Fibroblast of gingiva (primary cell): ENCODE results near the gene HEG1.

Experiments used
- DNase-seq: peaks from one replicate; pipeline ENCODE4 v3.0.0-alpha.2; 2011; ENCODE audit warnings: low read depth

The HEG1 gene

DNA sequence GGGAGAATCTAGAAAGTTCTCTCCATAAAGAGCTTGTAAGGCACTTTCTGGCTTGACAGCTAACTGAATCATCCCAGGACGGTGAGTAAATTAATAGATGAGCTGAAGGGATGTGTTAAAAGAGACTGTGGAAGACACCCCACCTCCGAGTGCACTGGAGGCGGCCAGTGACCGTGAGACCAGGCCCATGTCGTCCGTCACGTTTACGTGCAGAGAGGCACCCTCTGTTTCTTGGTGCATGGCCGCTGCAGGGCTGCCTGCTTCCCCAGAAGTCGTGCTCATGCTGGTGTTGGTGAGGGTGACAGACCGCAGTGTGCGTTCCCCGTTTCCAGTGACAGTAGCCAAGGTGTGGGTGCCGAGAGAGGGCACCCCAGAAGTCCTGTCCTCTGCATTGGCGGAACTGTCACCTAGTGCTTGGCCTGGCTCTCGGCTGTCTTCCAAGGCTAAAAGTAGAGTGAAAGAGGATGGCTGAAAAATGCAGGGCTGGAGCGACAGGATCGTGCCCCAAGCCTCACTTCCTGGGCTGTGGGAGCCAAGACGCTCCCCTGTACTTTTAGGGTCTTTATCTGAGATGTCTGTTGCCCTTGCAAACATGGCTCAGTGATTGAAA is 41.1 kb downstream of the HEG1 start:
- no peak for DNase-seq

DNA sequence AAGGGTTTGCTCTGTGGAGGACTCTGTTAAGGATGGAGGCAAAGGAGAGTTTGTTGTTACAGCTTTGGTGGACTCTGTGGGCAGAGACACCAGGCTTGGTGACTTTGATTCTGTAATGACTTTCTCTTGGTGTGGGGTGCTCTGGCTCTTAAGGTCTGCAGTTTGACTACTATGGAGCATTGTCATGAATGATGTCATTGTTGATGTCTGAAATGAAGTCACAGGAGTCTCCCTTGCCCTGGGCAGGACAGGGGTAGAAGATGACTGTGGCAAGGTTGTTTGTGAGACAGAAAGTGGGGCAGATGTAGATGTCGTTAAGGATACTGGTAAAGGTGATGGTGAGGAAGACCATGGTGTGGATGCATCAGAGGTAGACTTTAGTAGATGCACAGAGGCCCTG is 42.7 kb downstream of the HEG1 start:
- no peak for DNase-seq

DNA sequence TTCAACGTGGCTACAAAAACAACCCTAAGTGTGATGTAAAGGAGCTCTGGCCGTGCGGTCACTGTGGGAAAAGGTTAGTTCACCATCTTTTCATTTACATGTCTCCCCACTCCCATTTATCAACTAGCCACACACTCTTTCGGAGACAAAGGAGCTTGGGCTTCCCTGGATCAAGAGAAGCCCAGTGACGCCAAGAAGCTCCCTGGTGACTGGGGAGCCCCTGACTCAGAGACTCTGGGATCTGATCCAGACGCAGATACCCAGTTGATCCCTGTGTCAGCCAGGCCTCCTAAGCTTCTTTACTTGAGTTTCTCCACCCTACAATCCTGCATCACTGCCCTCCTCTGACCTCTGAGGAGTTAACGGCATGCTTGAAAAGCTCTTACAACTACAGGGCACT is 43.9 kb downstream of the HEG1 start:
- DNase-seq = no peak

DNA sequence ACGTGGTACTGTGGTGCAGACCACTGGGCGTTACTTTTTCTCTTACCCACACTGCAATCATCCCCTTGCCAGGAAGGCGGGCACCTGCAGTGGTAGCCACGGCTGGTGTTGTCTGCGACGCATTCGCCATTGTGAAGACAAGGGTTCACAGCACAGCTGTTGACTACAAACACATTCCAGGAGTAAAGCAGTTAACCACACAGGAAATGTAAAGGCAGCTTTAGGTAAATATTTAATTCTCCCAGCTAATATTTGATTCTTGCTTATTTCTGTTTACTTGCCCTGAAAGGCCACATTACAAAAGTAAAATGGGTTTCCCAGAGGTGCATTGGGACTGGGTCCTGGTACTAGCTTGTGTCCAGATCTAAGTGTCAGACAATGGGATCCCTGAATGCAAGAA is 45.4 kb downstream of the HEG1 start:
- DNase-seq = no peak

DNA sequence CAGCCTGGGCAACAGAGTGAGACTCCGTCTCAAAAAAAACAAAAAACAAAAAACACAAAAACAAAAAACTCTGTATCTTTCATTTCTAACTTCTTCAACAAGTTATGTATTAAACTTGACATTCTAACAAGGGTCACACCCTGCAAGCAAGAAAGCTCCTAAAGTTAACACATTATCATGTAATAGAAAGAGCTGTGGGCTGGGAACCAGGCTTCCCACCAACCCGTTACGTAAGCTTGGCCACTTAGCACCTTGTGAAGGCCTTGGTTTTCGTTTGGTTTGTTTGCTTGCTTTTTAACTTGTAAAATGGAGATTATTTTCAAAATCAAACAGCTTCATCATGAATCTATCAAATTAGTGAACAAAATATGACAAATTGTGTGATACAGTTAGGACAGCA is 47.0 kb downstream of the HEG1 start:
- DNase-seq = no peak

DNA sequence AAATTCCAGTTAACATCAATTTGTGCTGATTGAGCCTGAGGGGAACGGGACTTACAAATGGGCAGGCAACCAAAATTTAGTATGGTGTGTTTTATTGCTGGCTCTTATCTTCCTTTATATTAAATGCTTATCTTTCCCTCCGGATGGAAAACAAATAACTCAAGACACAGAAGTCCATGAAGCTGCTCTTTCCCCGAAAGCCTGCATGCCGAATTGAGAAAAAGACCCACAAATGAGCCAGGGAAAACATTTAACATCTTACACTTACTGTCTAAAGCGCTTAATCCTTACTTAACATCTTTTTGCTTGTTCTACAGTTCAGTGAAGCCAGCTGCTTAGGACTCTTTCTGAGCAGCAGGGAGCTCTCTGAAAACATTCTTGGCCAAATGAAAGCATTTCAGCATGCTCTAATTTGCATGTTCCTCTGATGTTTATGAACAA is 49.5 kb downstream of the HEG1 start:
- no peak for DNase-seq

DNA sequence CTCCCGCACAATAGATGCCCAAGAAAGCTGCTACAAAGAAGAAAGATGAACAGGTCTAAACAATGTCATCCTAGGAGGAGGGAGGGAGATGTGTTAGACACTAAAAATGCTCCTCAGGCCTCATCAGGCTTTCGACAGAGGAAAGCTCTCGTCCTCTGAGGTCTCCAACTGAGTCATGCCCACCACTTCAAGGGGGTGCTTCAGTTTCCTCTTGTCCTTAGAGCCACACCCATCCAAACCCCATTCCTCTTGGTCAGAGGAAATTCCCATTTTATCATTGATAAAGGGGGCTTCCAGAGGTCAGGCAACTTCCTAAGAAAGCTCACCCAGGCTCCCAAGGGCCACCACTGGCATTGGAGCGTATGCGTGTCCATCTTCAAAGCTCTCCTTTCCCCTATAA is 50.1 kb downstream of the HEG1 start:
- no peak for DNase-seq

DNA sequence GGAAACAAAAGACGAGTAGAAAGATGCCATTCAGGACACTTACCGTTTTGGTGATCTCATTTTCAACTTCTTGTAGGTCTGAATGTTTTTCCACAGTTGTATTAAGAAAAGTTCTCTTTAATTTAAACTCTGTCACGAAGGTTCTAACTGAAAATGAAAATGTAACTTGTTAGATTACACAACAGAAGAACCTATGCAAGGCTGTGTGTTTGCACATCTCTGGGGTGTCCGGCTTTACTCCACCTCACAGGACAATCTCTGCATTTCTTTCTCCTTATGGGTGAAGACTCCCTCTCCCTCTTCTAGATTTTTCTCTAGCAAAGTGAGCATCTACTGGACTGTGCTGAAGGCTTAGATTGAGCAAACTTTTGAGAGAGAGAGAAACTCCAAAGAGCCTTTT is 50.6 kb downstream of the HEG1 start:
- no peak for DNase-seq

DNA sequence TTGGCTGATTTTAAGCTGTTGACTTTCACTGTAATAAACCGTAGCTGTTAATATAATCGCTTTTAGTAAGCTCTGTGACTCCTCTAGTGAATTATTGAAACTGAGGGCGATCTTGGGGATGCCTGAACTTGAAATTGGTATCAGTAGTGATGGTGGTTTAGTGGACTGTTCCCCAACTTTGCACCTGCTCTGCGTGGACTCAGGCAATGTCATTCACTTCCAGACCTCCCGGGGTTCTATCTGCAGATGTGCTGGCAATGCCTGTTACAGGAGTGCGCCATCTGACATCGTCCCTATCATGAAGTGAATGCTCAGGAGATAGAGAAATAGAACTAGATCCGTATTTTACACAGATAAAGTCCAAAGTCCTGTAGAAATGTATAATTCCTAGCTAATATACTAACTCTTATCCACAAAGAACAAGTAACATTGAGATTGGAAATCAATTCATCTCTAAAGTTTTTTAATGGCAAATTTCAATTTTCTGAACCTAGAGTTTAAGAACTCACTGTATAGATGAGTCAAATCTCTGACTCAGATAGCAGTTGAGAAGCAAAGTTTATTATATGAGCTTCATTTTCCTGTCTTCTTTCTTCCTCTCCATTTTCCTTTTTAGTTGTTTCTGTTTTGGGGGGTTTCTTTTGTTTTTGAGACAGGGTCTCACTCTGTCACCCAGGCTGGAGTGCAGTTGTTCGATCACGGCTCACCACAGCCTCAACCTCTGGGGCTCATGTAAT is 51.8 kb downstream of the HEG1 start:
- no peak for DNase-seq

DNA sequence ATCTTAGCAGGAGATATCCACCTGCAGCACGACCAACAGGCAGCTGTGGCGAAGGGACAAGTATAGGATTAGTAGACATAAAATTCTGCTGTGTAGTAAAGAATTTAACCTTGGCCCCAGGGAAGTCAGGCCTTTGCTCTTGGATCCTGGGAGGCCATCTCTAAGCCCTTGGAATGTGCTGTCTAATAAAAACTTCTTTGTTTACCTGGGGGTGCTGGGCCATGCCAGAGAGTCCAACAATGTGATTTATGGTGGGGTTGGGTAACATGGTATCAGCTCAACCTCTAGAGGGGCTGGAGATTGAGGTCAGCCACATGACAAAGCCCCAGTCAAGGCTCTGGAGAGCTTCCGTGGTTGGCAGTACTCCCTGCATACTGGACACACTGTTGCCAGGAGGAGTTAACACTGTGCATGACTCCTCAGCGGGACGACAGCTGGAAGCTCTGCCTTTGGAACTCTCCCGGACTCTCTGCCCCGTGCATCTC is 52.4 kb downstream of the HEG1 start:
- DNase-seq = no peak

DNA sequence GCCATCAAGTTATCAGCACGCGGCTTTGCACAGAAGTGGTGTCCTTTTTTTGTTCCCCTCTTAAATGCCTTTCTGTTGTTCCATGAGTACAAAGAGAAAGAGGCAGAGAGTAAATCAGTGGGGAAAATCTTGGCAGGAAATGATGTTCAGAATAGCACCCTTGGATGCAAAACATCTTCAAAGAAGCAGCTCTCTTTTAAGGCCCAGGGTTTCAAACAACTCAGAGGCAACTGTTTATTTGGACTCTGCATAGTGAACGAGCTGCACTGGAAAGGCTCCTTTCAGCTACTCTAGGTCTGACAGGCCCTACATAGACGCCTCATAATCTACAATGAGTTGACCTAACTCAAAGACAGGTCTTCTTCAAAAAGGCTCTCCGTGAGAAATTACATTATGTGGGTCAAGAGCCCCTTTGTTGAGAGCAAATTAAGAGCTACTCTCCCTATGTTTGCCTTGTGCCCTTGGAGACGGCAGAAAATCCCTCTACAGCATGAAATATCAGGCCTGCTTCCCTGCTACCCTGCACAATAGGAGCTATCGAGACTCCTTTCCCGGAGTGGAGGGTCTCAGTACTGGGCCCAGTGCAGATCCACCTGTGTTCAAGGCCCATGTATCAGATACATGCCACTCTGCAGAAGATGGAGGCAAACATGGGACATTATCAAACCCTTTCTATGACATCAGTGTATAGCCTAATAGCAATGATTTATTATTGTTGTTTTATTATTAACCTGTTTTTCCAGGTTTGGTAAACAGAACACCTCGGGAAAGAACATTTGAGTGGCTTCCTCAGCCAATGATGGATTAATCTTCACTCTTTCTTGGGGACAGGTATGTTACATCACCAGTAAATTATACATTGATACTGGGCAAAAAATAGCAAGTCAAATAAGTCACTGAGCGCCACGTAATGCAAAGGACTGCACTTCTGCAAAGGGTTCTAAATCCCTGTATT is 53.1 kb downstream of the HEG1 start:
- DNase-seq = no peak

DNA sequence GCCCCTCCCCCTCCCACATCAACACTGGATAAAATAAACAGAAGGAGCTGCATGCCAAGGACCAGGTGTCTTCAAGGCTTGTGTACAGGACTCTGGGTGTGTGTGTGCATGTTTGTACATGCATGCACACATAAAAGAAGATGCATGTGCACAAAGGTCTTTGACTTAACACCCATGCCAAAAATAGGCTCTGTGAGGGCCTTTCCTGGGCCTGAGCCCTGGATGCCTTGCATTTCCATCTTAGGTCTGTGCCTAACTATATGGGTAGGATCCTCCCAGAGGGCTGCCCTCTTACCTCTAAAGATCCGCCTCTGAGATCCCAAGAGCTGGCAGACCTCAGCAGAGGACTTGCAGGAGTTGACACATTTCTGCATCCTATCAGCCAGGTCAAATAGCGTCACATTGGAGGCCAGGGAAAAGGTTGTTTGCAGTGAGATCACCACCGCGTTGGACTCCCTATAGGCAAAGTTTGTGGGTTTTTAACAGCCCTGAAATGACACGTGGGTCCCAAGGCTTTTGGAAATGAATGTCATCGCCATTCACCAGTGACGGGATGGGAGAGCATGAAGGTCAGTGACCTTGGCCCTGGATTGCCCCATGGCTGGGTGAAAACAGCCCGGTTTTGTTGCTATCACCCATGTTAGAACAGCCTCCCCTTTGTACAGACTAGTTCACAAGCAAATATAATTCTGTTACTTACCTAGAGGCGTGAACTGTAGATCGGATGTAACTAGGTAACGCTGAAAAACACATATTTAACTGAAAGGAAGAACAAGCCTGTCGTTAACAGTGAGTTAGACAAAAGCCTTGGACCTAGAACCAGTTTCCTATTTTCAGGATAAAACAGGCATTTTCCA is 54.0 kb downstream of the HEG1 start:
- DNase-seq = no peak

DNA sequence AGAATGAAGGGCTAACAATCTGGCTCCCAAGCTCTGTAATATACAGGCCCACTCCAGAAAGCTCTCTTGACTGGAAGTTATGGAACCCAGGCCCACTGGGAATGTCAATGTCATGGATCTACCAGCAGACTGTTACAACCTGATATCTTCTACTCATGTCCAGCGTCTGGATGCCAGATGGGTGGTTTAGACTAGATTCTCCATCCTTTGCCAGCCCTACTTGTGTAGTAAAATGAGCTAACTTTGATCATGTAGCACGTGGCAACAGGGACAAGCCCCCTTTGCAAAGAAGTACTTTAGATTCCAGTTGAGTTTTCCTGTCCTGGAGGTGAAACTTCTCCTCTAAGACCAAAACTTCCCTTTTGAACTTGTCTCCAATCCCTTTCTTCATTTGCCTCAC is 55.1 kb downstream of the HEG1 start:
- DNase-seq = peak; percentile 12

DNA sequence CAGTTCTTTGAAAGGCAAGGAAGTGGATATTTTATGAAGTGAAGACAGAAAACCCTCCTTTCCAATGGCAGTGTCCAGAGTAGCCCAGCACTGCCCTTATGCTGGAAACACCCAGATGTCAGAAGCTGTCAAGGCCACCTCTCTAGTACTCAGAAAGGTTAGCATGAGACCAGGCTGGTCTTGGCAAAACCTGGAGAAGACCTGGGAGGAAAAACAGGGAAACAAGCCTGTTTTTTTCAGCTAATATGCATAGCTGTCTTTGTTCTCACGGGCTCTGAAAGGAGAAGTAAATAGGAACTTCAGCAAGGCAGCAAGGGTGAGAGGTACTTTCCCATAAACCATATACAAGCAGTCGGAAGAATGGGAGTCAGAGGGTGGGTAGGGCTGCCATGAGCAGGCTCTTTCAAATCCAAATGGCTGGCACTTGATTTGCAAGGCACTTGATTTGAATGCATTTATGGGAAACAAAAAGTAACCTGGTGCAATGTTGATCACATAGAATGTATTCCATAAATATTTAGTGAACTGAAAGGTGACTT is 55.8 kb downstream of the HEG1 start:
- DNase-seq = no peak

DNA sequence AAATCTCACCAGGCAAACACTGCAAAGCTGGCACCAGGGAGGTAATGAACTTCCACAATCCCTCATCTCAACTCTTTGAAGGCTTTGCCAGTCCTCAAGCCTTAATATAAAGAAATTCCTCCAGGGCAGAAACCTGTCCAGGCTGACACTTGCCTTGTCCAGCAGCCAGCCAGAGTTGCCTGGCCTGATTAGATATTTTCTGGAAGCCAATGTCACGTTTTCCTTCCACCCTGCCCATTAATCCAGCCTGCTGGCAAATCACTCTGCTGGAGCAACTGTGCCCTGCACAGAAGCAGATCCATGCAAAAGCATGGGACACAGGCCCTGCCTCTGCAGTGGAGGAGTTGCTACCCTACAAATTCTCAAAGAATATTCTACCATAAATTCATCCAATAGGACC is 56.5 kb downstream of the HEG1 start:
- no peak for DNase-seq

DNA sequence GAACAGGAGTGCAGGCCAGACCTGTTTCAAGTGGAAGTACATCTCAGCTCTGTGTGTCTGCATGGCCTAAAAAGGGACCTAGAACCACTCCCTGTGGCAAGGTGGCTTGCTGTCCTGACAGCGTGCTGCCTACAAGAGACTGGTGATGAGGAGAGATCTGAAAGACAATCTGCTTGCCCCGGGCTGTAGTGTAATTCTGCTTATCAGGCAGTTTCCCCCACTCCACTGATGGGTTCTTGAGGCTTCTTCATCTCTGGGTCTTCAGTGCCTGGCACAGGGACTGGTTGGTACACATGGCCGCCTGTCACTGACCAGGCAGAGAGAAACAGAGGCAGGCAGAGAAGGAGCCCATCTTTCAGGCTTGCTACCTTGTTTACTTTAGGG is 57.6 kb downstream of the HEG1 start:
- DNase-seq = no peak

DNA sequence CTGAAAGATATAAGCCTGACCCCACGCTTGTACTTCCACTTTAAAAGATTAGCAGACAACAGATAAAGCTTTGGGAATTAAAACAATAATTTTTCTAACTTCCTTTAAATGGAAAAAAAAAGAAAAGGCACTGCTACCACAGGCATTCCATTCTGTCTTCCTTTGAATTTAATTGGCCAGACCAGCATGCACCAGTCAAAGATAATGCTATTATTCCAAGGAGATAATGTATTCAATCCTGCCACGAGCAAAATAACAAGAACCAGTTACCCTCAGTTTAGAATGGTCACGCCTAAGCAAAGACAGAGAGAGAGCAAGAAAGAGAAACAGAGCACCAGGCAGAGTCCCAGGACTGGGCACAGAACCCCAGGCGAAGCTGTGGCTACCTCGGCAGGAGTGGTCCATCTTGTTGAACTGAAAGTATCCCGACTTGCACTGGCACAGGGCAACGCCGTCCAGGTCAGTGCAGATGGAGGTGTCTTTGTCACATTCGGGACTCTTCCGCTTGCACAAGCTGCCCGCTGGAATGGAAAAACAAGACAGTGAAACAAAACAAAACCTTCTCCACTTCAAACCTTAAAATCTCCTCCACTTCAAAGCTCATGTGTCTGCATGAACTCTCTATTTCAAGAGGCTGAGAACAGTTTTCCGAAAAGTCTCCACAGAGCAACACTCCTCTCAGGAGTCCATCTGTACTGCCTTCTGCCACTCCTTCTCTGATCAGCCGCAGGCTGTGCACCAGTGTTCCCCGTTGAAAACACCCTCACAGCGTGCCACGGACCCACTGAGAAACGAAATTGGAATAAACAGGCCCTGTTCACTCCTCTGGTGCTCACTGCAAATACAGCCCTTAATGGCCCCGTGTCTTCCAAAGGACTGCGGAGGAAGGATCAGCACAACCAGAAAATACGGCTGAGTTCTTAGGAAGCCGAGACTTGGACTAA is 58.2 kb downstream of the HEG1 start:
- no peak for DNase-seq

DNA sequence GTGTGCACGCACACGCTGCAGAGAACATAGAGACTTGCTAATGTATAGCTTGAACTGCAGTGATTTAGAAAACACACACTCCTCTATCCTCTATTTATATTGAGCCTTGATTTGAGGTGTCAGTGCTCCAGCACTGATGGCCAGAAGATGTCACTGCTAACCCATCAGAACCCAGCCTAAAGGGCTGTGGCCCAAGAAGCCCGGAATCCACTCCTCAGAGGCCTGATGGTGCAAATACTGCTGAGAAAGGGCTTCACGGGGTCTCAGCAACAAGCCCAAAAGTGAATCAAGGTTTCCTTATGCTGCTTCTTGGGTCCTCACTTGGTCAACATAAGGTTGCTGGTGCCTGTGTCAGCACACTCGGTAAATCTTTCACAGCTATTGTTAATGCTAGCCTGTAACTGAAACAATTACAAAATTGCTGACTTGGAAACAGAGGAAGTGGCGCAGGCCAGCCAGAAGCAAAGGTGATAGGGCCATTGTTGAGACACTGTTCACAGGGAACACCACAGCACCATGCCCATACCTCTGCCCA is 60.3 kb downstream of the HEG1 start:
- peak; percentile 45 for DNase-seq

DNA sequence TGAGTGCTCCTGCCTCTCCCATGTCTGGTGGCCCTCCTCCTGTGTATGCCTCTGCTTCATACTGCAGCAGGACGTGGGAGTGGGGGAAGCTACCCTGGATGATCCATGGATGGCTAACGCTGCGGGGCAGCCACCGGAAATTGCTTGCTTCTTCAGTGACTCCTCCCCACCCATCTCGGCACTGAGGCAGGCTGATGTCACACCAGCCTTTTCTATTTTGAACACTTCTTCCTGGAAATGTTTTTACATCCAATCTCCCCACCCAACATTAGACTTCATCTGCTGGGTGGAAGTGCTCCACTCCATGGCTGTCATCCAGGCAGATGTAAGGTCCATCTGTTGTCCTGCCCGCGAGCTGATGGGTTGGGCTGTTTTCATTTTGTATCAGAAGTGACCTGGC is 62.3 kb downstream of the HEG1 start:
- no peak for DNase-seq

DNA sequence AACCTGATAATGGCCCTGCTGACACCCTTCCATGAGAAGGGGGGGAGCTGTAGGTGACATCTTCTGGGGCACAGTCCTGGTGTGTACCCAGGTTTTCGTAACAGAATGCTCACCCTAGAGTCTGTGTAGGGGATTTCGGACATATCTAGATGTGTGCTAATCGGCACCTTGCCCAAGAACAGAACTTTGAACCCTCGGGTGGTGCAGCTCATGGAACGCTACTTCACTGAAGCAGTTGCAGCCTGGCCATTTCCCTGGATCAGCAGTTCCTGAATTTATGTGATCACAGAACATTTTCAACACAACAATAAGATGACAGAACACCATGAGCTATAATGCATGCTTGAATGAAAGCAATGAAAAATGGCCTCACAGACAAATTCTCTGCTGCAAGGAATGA is 63.8 kb downstream of the HEG1 start:
- no peak for DNase-seq
